SK-N-DZ (cell line): ENCODE data around the gene GPR158.

Experiments used
- DNase-seq: peaks from one replicate; pipeline ENCODE4 v3.0.0-alpha.2; 2015; ENCODE audit warnings: low spot score

GPR158 gene

DNA sequence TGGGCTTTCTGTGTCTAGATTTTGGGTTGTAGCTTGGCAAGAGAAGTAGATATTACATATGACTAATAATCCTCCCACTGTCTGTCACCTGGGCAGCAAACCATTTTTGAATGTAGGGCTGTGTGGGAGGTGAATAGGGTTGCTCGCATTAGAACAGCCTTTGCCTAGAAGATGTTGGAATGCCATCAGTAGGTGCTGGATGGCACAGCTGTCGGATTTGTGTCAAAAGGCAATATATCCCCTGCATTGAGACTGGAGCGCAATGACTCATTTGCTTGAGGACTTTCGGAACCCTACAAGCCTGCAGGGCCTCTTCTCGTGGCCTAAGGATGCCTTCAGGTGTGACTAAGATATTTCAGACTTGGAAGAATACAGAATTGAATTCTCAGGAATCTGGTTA is 323.8 kb downstream of the GPR158 start:
- no peak for DNase-seq

DNA sequence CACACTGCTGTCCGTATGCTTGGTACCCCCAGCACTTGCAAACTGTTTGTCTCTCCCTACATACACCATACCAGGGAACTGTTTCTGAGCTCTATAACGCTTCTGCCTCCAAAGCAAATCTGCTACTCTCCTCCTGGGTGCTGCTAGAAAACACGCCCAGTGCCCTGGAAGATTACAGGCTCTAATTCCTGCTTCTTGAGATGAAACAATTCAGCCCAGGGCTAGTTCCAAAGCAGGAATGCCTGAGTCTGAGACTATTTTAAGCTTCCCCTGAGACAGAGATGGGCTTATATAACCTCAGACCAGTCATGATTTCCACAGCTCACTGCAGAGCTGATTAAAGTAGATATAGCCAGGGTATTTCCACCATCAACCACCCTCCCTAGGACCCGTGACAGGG is 327.1 kb downstream of the GPR158 start:
- DNase-seq = no peak

DNA sequence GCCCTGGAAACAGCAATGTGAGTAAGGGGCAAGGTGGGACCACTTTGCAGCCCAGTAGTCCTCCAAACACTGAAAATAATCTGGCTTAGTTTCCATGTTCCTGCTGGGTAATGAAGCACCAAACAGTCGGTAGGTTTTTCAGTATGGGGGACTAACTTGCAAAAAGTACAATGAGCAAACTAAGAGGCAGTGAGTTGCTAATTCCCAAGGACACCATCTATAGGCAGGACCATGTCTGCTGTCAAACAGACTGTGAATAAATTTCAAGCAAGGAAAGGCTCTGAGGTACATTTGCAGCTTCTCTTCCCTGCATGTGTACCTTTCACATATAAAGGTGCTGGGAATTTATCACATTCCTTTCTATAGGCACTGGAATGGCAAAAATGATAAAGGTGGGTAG is 327.7 kb downstream of the GPR158 start:
- no peak for DNase-seq

DNA sequence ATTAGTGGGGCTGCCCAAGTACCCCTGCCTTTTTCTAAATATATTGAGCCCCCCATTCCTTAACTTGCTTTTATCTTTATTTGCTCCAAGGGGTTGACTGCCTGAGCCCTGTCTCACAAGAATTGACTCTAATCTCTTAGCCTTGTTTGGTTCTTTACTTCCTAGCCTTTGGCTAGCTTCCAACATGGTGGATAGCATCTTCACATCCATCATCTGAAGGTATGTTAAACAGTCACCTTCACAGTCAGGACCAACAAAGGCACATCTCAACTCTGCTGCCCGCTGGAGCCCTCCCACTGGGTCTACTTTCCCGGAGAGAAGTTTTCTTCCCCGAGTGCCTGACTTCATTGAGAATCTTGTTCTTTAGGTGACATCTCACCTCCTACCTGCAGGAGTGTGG is 329.5 kb downstream of the GPR158 start:
- no peak for DNase-seq

DNA sequence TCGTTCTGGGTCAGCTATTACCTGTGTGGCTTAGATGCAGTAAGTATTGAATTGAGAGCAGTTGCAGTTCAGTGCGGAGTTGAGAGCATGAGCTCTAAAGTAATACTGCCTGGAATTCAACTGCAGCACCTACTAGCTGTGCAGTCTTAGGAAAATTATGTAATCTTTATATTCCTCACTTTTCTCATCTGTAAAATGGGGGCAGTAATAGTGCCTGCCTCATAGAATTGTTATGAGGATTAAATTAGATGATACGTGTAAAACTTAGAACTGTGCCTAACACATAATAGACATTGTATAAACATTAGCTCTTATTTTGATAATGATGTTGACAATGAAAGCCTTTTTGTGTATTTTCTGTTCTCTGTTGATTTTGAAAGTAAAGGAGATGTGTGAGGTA is 330.0 kb downstream of the GPR158 start:
- no peak for DNase-seq

DNA sequence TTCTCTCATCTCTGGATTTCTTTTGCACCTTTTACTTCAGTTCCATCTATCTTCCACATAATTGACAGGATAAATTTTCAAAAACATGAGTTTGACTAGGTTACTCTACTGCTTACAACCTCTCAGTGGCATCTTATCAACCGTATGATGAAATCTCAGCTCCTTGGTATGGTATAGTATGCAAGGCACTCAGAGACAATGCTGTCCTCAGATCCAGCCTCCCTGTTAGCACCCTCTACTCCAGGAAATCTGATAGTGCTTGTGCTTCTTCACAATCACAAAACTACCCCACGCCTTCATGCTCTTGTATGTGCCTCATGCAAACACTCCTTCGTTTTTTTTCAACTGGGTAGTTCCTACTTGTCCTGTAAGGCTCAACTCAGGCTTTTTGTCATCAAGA is 330.7 kb downstream of the GPR158 start:
- DNase-seq = no peak

DNA sequence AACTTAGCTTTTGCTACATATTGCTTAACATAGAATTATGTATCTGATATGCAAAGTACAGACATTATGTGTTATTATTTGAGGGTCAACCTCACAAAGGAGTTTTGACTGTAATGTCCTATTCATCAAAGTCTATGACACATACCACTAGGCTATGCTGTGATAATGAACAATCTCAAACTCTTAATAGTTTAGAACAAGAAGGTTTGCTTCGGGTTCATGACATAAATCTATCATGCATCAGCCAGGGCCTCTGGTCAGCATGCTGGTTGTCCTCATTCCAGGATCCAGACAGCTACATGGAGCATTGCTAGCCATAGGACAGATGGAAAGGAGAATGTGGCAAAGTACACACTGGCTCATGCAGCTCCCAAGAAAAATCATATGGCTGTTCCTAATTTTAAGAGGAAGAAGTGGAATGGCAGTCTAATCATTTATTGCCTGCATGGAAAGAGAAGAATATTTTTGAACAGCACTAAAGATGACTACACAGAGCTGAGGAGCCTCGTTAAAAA is 332.1 kb downstream of the GPR158 start:
- no peak for DNase-seq

DNA sequence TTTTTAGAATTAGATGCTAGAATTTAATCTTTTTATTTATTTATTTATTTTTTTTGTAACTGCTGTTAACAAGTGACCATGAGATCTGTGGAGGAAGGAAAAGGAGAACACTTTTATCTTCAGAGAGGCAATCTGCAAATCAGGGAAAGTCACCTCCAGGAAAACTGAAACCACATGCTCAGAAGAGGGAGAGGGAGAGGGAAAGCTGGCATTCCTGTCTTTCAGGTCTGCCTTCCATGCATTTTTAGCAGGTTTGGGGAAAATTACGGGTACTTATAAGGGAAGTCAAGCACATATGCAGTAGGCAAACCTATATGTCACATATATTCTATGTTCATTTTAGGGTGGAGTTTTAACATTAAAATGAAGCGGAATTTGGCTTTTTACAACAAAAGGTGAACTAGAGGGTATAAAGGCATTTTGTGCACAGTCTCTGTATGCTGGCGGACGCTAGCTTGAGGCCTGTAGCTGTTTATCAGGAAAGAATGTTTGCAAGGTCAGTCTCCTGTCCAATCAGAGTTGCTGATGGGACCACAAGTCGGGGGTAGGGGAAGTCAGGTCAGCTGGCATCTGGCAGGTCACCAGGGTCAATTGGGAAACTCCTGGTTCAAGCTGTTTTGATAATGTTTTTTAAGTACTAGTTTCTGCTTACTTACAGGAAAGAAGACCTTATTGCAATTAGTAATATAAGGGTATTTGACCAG is 333.5 kb downstream of the GPR158 start:
- peak; percentile 15 for DNase-seq

DNA sequence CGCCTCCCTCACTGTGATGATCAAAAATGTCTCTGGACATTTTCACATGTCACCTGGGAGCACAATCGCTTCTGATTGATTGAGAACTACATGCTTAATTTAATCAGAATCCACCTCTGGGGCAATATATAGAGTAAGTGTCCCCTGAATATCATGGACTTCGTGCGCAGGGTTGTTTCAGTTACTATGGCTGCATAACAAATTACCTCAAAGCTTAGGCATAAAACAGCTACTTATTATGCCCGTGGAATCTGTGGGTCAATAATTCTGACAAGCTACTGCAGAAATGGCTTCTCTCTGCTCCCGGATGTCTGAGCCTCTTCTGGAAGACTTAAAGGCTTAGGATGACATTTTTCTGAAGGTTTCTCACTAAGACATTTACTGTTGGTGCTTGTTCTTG is 334.4 kb downstream of the GPR158 start:
- peak; percentile 88 for DNase-seq

DNA sequence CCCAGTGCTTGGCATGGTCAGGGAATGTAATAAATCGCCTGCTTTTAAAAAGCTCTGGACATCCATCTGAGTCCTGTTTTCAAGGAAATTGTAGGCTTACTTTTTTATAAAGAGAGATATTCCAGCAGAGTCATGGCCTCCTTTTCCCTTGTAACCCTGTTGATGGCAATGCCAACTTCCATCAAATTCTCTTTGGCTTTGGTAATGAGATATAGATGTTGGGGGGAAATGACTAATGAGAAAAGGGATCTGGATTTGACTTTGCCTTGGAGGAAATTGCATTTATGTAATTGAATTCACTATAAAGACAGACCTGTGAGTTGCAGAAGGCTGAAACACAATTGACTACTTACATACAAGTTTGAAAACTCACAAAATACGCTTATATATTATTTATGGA is 347.5 kb downstream of the GPR158 start:
- peak; percentile 82 for DNase-seq

DNA sequence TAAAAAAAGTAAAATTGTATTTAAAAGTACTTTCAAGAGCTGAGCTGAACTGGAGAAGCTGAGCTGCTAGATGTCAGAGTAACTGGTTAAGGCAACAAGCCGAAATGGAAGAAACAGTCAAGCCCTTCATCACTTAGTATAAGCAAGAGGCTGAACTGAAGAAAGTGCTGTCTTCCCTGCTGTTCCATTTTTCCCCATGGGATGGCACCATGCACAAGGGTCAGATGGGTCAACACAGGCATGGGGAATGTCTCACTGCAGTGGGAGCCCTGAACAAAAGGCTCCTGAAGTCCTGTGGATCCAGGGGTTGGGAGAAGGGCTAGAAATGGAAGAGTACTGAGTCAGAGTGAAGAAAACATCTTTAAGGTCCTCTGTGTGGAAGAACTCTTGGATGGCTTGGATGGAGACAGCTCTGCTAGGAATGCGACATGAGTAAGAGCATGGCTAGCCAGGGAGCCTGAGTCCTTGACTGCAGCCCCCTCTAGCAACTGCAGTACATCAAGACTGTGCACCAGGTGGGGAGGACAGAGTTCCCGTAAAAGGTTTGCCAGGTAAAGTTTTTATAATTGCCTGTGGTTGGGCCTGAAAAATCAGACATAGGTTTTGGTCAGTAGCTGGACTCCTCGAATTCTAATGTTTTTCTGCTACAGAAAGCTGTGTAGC is 348.3 kb downstream of the GPR158 start:
- DNase-seq = peak; percentile 67

DNA sequence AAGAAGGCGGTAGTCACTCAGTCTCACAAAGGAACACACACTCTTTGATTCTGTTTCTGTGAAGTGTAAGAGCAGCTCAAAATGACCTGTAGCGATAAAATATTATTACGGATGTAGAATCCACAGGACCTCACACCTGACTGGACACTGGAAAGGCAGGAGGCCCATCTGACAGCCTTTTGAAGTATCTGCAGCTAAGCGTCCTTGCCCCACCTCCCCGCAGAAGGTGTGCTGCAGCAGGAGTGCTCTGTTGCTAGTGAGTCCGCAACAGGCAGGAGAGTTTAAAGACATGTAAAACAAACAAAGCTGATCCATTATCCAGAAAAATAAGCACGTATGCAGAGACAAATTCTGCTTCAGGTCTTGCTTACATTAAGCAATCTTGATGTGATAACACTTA is 355.5 kb downstream of the GPR158 start:
- peak; percentile 14 for DNase-seq

DNA sequence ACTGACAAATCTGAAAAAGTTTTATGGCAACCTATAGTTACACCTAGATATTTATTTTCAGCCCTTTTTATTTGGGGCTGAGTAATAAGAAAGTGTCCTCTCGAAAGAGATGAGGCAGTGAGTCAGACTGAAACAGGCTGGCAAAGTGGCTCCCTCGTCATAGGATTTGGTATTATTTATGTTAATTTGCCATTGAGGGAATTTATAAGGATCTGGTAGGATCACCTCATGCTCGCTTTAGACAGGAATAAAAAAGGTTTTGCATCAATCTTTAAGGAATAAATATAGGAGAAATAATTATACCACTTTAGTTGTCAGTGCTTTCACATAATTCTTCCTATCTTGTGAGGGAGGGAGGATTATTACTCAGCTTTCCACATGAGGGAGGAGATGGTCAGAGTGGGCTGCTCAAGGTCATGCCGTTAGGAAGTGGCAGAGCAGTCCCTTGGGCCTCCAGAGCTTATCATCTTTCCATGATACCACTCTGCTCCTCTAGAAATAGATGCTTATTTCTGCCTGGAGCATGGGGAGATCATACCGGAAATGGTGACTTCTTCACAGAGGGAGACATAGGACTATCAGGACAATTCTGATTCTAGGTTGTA is 356.8 kb downstream of the GPR158 start:
- no peak for DNase-seq

DNA sequence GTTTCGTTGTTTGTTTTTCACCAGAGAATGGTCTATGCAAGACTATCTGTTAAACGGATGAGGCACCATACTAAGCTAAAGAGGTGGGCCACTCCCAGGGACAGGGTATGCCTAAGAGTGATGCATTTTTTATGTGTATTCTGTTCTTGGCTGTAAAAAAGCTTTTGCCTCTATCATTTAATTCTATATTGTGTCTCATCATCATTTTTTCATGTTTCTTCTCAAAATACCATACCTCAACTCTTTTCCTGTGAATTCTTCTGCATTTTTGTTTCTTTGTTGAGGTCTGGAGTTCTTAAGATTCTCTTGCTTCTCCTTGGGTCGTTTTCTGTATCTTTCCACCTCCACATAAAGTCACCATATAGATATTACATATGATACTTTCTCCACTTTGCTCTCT is 357.4 kb downstream of the GPR158 start:
- DNase-seq = no peak

DNA sequence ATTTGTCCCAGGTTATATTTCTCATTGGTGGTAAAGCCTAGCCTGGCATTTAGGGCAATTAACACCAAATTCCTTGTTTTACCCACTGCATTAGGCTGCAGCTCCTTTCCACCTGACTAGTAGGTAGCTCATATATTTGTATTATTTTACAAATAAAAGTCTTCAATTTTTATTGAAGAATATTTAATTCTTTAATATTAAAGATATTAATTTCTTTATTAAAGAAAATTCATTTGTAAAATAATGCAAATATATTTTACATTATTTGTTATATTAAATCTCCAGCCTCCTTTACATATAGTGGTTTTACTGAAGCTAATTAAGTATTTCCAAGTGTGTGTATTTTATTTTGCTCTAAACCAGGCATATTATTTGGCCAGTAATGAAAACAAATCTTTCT is 361.2 kb downstream of the GPR158 start:
- DNase-seq = no peak

DNA sequence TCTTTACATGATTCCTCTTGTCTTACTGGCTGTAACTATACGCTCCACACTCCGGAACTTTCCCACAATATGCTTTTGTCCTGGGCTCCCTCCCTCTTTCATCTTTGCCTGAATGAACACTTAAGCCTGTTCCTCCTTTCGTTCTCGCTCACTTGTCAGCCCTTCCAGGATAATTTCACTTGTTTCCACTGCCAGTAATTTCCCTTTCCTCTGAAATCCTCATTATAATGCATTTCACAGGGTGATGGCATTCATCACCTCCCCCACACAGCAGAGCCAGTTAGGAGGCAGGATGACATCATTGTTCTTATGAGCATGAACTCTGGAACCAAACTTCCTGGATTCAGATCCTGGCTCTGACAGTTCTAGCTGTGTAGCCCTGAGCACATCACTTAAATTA is 372.6 kb downstream of the GPR158 start:
- no peak for DNase-seq

DNA sequence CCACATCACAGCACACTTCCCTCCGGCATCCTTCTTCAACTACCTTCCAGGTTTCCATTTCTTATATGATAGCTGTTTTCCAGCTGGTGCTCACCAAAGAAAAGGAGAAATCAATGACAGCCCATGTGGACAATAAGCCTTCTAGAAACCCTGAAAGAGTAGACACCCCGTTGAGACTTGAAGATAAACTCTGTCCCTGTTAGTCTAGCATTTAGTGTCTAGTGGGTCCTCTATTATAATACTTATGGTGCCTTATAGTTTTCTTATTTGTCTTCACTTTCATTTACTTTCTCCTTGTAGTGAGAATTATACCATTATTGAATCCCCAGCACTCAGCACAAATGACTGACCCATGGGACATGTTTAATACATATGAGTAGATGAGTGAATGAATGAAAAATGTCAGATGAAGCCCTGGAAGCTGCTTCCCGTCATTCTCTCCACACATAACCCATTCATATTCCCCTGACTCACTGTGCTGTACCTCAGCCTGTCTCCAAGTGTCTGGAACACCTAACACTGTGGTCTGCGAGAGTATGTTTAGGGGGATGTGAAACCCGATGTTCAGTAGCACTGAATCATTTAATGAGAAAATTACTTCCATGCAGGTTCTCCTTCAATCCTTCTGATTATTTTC is 377.6 kb downstream of the GPR158 start:
- no peak for DNase-seq

DNA sequence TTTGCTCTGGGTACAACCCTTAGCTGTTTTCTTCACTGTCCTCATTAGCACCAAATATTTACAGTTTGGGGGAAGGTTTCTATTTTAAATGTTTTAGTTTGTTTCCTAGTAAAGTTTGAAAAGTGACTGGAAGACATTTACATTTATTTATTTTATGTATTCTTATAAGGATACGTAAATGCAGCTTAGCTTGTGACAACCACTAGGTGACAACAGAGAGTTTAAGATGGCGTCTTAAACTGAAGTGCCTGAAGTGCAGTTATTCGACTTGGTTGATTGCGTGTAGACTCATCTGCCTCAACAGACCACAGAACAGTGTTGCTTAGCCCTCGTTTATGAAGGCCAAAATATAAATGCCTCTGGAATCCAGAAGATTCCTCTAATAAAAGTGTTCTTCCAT is 381.1 kb downstream of the GPR158 start:
- DNase-seq = no peak

DNA sequence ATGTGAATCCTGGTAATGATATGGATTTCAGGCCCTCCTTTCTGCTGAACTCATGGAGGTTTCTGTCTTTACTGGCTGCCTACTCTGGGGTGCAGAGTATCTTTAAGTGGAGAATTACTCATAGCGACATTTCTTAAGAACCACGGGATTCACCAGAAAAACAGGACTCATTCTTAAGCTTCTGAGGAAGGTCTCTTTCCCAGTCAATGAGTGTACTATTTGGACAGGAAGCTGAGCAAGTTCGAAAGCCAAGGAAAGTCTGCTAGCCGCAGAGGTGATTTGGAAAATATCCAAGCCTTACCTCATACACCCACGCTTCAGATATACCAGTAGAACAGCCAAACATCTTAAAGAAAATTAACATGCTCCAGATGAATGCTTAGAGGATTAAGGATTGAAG is 381.7 kb downstream of the GPR158 start:
- DNase-seq = no peak

DNA sequence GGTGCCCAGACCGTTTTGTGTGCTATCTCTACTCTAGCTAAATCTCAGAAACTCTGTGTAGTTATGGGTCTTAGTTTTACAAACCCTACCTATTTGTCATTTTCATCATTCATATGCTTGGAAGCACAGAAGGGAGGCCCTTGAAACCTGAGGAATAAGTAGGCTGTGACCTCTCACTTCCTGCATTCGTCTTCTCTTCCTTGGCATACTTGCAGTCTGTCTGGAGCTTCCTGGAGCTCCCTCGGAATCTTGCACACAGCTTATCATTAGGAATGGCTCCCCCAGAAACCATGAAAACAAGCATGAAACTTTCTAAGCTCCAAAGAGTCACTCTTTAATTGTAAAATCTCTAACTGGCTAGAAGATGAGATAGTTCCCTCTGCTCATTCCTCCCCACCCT is 382.3 kb downstream of the GPR158 start:
- DNase-seq = no peak

DNA sequence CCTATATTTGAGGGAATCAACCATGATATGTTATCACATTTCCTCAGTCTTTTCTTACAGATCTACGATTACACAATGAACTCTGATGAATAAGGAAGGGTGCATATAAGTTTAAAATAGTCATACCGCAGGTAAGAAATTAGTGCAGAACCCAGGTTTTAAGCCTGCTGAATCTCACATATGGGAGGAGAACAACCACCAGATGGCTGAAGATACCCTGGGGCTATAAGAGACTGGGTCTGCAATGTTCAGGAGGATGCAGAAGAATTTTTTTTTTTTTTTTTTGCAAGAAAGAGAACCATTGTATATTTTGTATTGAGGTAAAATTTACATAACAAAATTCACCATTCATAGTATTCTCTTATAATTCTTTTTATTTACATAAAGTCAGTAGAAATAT is 387.0 kb downstream of the GPR158 start:
- DNase-seq = no peak

DNA sequence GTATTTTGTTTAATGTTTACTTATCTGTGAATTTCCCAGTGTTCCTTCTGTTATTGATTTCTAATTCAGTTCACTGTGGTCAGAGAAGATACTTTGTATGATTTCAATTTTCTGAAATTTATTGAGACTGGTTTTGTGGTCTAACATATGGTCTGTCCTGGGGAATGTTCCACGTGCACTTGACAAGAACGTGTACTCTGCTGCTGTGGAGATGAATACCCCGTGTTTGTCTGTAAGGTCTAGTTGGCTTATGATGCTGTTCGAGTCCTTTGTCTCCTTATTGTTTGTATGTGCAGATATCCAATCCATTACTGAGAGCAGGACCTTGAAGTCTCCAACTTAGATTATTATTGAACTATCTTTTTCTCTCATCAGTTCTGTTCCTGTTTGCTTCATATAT is 387.7 kb downstream of the GPR158 start:
- no peak for DNase-seq

DNA sequence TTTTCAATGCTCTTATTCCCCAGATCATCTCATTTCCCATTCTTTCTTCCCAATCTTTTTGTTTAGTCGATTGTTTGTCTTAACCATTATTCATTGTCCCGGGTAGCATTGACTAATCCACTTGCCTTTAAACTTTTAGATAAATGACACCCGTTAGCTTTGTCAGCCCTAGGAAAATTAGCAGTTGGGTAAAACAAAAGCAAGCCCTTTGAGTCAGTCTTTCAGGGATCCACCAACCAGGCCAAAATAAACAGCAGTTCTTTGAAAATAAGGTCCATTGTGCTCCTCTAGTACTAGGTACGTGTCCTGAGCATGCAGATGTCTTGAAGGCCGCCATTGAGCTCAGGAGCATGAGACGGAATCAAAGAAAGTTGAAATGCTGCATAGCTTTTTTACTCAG is 389.6 kb downstream of the GPR158 start:
- no peak for DNase-seq
